OCI-LY1 (cell line): ENCODE measurements around the gene PRKG1.
"Not testable (repeated sequence)": the region's sequence is repeated elsewhere in the genome, so short reads cannot be mapped to it uniquely, and the experiment has no call there.

Experiments used
- H2AFZ ChIP-seq: fragments of 200-600 bp; sonication (generic), shearing (Covaris generic); 2 replicates; pipeline ENCODE4 v1.6.0; 2014; ENCODE audit warnings: antibody characterized with exemption, mild to moderate bottlenecking, low read length
- H3F3A ChIP-seq: fragments of 200-600 bp; sonication (generic), shearing (Covaris generic); 2 replicates; pipeline ENCODE4 v1.6.0; 2014; ENCODE audit warnings: mild to moderate bottlenecking, antibody characterized with exemption, low read length, moderate library complexity; ENCODE audit not compliant: insufficient read depth
- H3K27ac ChIP-seq: fragments of 200-600 bp; sonication (generic); 2 replicates; pipeline ENCODE4 v1.5.1; 2014; ENCODE audit warnings: low read length, mixed run types, mild to moderate bottlenecking, low read depth; ENCODE audit not compliant: poor library complexity, severe bottlenecking
- H3K27me3 ChIP-seq: fragments of 200-600 bp; sonication (generic); 2 replicates; pipeline ENCODE4 v1.6.0; 2014; ENCODE audit warnings: antibody characterized with exemption, mild to moderate bottlenecking, low read length, moderate library complexity; ENCODE audit not compliant: insufficient read depth
- H3K36me3 ChIP-seq: fragments of 200-600 bp; sonication (generic); 2 replicates; pipeline ENCODE4 v1.6.1; 2014; ENCODE audit warnings: mild to moderate bottlenecking, antibody characterized with exemption, low read length, moderate library complexity, mixed read lengths; ENCODE audit not compliant: insufficient read depth
- H3K4me1 ChIP-seq: fragments of 200-600 bp; sonication (generic); 2 replicates; pipeline ENCODE4 v1.5.1; 2014; ENCODE audit warnings: mild to moderate bottlenecking, low read length, moderate library complexity; ENCODE audit not compliant: insufficient read depth, severe bottlenecking
- H3K4me2 ChIP-seq: fragments of 200-600 bp; sonication (generic), shearing (Covaris generic); 2 replicates; pipeline ENCODE4 v1.6.1; 2014; ENCODE audit warnings: low read length
- H3K4me3 ChIP-seq: fragments of 200-600 bp; sonication (generic); 2 replicates; pipeline ENCODE4 v1.5.1; 2014; ENCODE audit warnings: low read length, low read depth, mild to moderate bottlenecking, mixed read lengths; ENCODE audit not compliant: poor library complexity, severe bottlenecking
- H3K79me2 ChIP-seq: fragments of 200-600 bp; shearing (Covaris generic); 2 replicates; pipeline ENCODE4 v1.6.1; 2016; ENCODE audit warnings: mixed run types, low read length, mixed read lengths; ENCODE audit not compliant: insufficient read depth
- H3K9ac ChIP-seq: fragments of 200-600 bp; sonication (generic), shearing (Covaris generic); 2 replicates; pipeline ENCODE4 v1.6.1; 2014; ENCODE audit warnings: mild to moderate bottlenecking, low read length, mixed read lengths
- H3K9me2 ChIP-seq: fragments of 200-600 bp; sonication (generic), shearing (Covaris generic); 2 replicates; pipeline ENCODE4 v1.6.1; 2014; ENCODE audit warnings: low read depth, mild to moderate bottlenecking, low read length, mixed read lengths
- H3K9me3 ChIP-seq: fragments of 200-600 bp; shearing (Covaris generic); 2 replicates; pipeline ENCODE4 v1.6.1; 2014; ENCODE audit warnings: low read length, mixed read lengths
- H4K20me1 ChIP-seq: fragments of 200-600 bp; sonication (generic), shearing (Covaris generic); 2 replicates; pipeline ENCODE4 v1.6.0; 2016; ENCODE audit warnings: mild to moderate bottlenecking, low read length; ENCODE audit not compliant: insufficient read depth
- CTCF ChIP-seq: fragments of 200-600 bp; sonication (generic), shearing (Covaris generic); IDR thresholded peaks from 2 replicates; pipeline ENCODE4 v1.5.1; 2017; ENCODE audit warnings: mild to moderate bottlenecking, antibody characterized with exemption, low read length, moderate library complexity, mixed read lengths
- EZH2 ChIP-seq: fragments of 200-600 bp; sonication (generic), shearing (Covaris generic); IDR thresholded peaks from 2 replicates; pipeline ENCODE4 v1.8.0; 2017; ENCODE audit warnings: borderline replicate concordance, mixed run types, mild to moderate bottlenecking, antibody characterized with exemption, low read length, moderate library complexity, mixed read lengths

PRKG1 gene

GRCh38 chr10:51162002-51162401 is 87.7 kb downstream of the PRKG1 start:
- H3K27ac ChIP-seq: no peak overlapping the region
- H3K9ac ChIP-seq: no peak overlapping the region
- H3K9me2 ChIP-seq: no peaks in the 10 kb centered on the region
- TF ChIP-seq EZH2 (no peak), CTCF (no peak)
- H3K79me2 ChIP-seq: no peaks in the 10 kb centered on the region
- H3K4me3 ChIP-seq: no peak overlapping the region
- H2AFZ ChIP-seq: no peak overlapping the region
- H3F3A ChIP-seq: no peaks in the 10 kb centered on the region
- H3K27me3 ChIP-seq: no peaks in the 10 kb centered on the region
- no peaks in the 10 kb centered on the region for H4K20me1 ChIP-seq
- H3K4me2 ChIP-seq: no peak overlapping the region
- no peaks in the 10 kb centered on the region for H3K9me3 ChIP-seq
- H3K36me3 ChIP-seq: no peaks in the 10 kb centered on the region
- no peaks in the 10 kb centered on the region for H3K4me1 ChIP-seq

- H3K27me3 ChIP-seq, H2AFZ ChIP-seq, H3K9me2 ChIP-seq, H3K36me3 ChIP-seq, H3K9ac ChIP-seq, H3K79me2 ChIP-seq, H4K20me1 ChIP-seq, H3K4me1 ChIP-seq, H3K9me3 ChIP-seq, H3K4me2 ChIP-seq, H3K27ac ChIP-seq, H3F3A ChIP-seq, H3K4me3 ChIP-seq: not testable (repeated sequence)
Measured at GRCh38 chr10:51163380-51164049, 89.2 kb downstream of the PRKG1 start.

GRCh38 chr10:51168086-51168815 is 94.0 kb downstream of the PRKG1 start:
- Histone ChIP-seq H3K27me3 (no peaks in the 10 kb centered on the region), H3K9me2 (no peaks in the 10 kb centered on the region), H4K20me1 (no peaks in the 10 kb centered on the region)

More at GRCh38 chr10:51168086-51168815, 94.0 kb downstream of the PRKG1 start:
- no peaks in the 10 kb centered on the region for H3K9me3 ChIP-seq
- H3K79me2 ChIP-seq: no peaks in the 10 kb centered on the region
- H3K36me3 ChIP-seq: no peaks in the 10 kb centered on the region
- TF ChIP-seq EZH2 (no peak), CTCF (no peak)
- H2AFZ ChIP-seq: no peak overlapping the region
- no peak overlapping the region for H3K27ac ChIP-seq
- H3K9ac ChIP-seq: no peak overlapping the region
- no peaks in the 10 kb centered on the region for H3K4me1 ChIP-seq
- H3K4me3 ChIP-seq: no peak overlapping the region
- no peaks in the 10 kb centered on the region for H3F3A ChIP-seq
- H3K4me2 ChIP-seq: no peak overlapping the region
